Astrocyte (in vitro differentiated cells and primary cell): ENCODE results near the gene CDC42BPA.

ENCODE experiments used
- CTCF ChIP-seq: IDR thresholded peaks from 2 replicates; pipeline ENCODE4 v1.5.1; 2011; ENCODE audit warnings: low read depth, mild to moderate bottlenecking, inconsistent platforms, low read length, moderate library complexity; ENCODE audit not compliant: insufficient read depth
- EZH2 ChIP-seq: IDR thresholded peaks from 2 replicates; pipeline ENCODE4 v1.6.1; 2012; ENCODE audit warnings: mild to moderate bottlenecking, low read length, inconsistent platforms; ENCODE audit not compliant: insufficient read depth

- TF ChIP-seq EZH2 = no peak
- no peak for TF ChIP-seq CTCF
Measured at GRCh38 chr1:227111782-227112181, 206.5 kb downstream of the CDC42BPA start.
